Measurements from ENCODE around the gene NUF2.
"Not testable (repeated sequence)": the region's sequence is repeated elsewhere in the genome, so short reads cannot be mapped to it uniquely, and the experiment has no call there.

Gene NUF2

DNA sequence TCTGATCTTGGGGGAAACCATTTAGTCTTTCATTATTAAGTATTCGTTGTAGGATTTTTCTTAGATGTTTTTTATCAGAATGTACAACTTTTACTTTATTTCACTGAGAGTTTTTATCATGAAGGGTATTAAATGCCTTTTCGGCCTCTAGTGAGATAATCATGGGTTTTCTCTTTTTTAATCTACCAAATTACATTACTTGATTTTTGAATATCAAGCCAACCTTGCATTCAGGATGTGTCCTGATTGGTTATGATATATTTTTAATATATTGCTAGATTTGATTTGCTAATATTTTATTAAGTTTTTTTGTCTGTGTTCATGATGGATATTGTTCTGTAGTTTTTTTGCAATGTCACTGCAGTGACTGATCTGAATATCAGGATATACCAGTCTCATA, 9.4 kb downstream of the NUF2 start:
- no peaks in the 10 kb centered on the region; the same call in 1 of the 2 replicates for H3K36me3 ChIP-seq (ENCODE audit: control insufficient read depth, insufficient read depth, low read length)

DNA sequence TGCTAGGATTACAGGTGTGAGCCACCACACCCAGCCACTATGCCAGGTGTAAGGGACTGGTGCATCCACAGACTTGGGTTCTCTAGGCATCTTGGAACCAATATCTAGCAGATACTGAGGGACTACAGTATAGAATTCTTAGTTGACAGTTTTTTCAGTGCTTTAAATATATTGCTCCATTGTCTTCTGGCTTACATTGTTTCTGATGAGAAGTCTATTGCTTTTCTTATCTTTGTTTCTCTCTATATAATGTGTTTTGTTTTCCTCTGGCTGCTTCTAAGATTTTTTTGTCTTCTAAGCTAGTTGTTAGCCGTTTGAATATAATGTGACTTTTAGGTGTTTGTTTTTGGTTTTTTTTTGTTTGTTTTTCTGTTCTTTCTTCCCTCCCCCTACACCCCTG, 13.5 kb downstream of the NUF2 start:
- Histone ChIP-seq H3K27me3 (ENCODE audit: control insufficient read depth, insufficient read depth, low read length) (no peaks in the 10 kb centered on the region), H3K27ac (ENCODE audit: low read length) (no peak overlapping the region)

More for the DNA sequence above, 9.4 kb downstream of the NUF2 start:
- no CpG with 5 or more reads among the region's 2 CpGs for WGBS (ENCODE audit: insufficient coverage, insufficient read length)
- Histone ChIP-seq H3K9me3 (ENCODE audit: control insufficient read depth, insufficient read depth, low read length) (no peaks in the 10 kb centered on the region), H3K27me3 (ENCODE audit: control insufficient read depth, insufficient read depth, low read length) (no peaks in the 10 kb centered on the region), H3K27ac (ENCODE audit: low read length) (no peak overlapping the region), H3K4me3 (ENCODE audit: low read length) (no peak overlapping the region), H3K4me1 (ENCODE audit: control insufficient read depth, insufficient read depth, low read length) (no peaks in the 10 kb centered on the region)
- DNase-seq (ENCODE audit: low read depth, low spot score): no peak

DNA sequence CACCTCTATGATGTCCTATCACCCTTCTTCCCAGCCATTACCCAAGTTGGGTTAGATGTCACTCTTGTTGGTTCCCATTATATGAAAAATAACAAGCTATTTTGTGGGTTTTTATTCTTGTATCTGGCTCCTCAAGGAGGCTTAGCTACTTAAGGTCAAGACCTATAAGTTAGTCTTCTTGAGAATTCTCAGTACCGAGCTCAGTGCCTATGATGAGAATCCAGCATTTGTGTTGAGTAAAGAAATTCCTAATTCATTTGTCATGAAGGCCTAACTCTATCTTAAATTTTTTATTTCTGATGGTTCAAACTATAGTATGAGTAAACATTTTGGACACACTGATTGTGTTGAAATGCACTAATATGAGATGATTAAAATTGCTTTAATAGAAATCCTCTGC, 15.9 kb downstream of the NUF2 start:
- no CpG with 5 or more reads among the region's 1 CpG for WGBS (ENCODE audit: insufficient coverage, insufficient read length)
- H3K27ac ChIP-seq (ENCODE audit: low read length): no peak overlapping the region
- no peak for DNase-seq (ENCODE audit: low read depth, low spot score)
- no peaks in the 10 kb centered on the region for H3K27me3 ChIP-seq (ENCODE audit: control insufficient read depth, insufficient read depth, low read length)
- no peaks in the 10 kb centered on the region for H3K4me1 ChIP-seq (ENCODE audit: control insufficient read depth, insufficient read depth, low read length)
- no peak overlapping the region for H3K4me3 ChIP-seq (ENCODE audit: low read length)
- H3K9me3 ChIP-seq (ENCODE audit: control insufficient read depth, insufficient read depth, low read length): no peaks in the 10 kb centered on the region
- H3K36me3 ChIP-seq (ENCODE audit: control insufficient read depth, insufficient read depth, low read length): no peaks in the 10 kb centered on the region; the same call in 1 of the 2 replicates

More for the DNA sequence above, 13.5 kb downstream of the NUF2 start:
- no peak overlapping the region for H3K4me3 ChIP-seq (ENCODE audit: low read length)
- no peaks in the 10 kb centered on the region for H3K4me1 ChIP-seq (ENCODE audit: control insufficient read depth, insufficient read depth, low read length)
- no peak for DNase-seq (ENCODE audit: low read depth, low spot score)
- H3K36me3 ChIP-seq (ENCODE audit: control insufficient read depth, insufficient read depth, low read length): no peaks in the 10 kb centered on the region; the same call in 1 of the 2 replicates
- no peaks in the 10 kb centered on the region for H3K9me3 ChIP-seq (ENCODE audit: control insufficient read depth, insufficient read depth, low read length)
- WGBS (ENCODE audit: insufficient coverage, insufficient read length): no CpG with 5 or more reads among the region's 1 CpG

DNA sequence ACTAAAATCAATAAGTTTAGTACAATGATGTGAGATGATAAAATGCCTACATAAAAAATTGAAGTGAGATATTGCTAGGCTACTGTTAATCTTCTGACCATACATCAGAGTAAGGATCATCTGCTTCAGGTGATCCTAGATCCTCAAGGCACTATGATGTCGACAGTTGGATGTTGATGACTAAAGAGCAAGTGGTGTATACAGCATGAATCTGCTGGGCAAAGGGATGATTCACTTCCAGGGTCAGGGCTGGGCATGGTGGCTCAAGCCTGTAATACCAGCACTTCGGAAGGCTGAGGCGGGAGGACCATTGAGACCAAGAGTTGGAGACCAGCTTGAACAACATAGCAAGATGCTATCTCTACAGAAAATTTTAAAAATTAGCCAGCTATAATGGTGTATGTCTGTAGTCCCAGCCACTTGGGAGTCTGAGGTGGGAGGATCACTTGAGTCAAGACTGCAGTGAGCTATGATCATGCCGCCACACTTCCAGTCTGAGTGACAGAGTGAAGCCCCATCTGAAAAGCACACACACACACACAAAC, 24.6 kb downstream of the NUF2 start:
- Histone ChIP-seq H3K27me3 (ENCODE audit: control insufficient read depth, insufficient read depth, low read length) (no peaks in the 10 kb centered on the region), H3K36me3 (ENCODE audit: control insufficient read depth, insufficient read depth, low read length) (0 out of 2 replicates have a peak, but pooled peaks cover 3% of the 10 kb centered on the region), H3K4me1 (ENCODE audit: control insufficient read depth, insufficient read depth, low read length) (no peaks in the 10 kb centered on the region), H3K4me3 (ENCODE audit: low read length) (no peak overlapping the region), H3K27ac (ENCODE audit: low read length) (no peak overlapping the region), H3K9me3 (ENCODE audit: control insufficient read depth, insufficient read depth, low read length) (no peaks in the 10 kb centered on the region)
- WGBS (ENCODE audit: insufficient coverage, insufficient read length): no CpG with 5 or more reads among the region's 4 CpGs
- no peak for DNase-seq (ENCODE audit: low read depth, low spot score)

DNA sequence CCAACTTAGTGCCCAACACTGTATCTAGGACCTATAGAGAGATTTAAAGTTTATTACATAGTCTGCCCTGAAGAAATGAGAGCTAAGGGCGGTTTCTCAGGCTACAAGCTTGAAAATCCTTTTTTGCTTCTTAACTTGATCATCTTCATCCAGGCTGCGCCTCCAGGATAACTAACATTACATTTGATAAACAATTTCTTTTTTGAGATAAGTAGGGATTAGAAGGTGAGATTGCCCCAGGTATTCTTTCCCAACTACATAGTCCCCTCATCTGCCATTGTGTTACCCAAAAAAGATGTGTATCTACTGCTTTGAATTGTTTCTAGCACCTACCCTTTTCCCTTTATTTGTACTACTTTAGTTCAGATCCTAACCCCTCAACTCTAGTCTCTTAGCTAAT, 25.4 kb downstream of the NUF2 start:
- H3K27me3 ChIP-seq (ENCODE audit: control insufficient read depth, insufficient read depth, low read length): no peaks in the 10 kb centered on the region
- no peak for DNase-seq (ENCODE audit: low read depth, low spot score)
- WGBS (ENCODE audit: insufficient coverage, insufficient read length): no CpG with 5 or more reads among the region's 2 CpGs
- no peaks in the 10 kb centered on the region for H3K9me3 ChIP-seq (ENCODE audit: control insufficient read depth, insufficient read depth, low read length)
- 0 out of 2 replicates have a peak, but pooled peaks cover 3% of the 10 kb centered on the region for H3K36me3 ChIP-seq (ENCODE audit: control insufficient read depth, insufficient read depth, low read length)
- H3K4me3 ChIP-seq (ENCODE audit: low read length): no peak overlapping the region
- H3K4me1 ChIP-seq (ENCODE audit: control insufficient read depth, insufficient read depth, low read length): no peaks in the 10 kb centered on the region
- no peak overlapping the region for H3K27ac ChIP-seq (ENCODE audit: low read length)

DNA sequence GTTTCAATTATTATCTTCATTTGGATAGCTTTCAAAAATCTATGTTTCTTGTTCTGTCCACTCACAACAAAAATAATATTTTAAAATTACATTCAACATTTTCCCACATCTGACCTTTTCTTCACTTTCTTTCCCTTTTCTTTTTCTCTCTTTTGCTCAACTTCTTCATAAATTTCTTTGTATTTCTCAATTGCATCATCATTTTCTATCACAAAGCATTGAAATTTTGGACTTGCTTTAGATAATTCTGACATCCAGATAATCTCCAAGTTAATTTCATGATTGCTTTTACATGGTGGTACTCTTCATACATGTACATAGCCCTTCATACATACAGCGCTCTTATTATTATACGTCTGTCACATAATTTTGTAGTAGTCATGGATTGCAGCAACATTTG, 30.2 kb downstream of the NUF2 start:
- Histone ChIP-seq H3K4me3 (ENCODE audit: low read length) (no peak overlapping the region), H3K9me3 (ENCODE audit: control insufficient read depth, insufficient read depth, low read length) (no peaks in the 10 kb centered on the region), H3K4me1 (ENCODE audit: control insufficient read depth, insufficient read depth, low read length) (no peaks in the 10 kb centered on the region), H3K27me3 (ENCODE audit: control insufficient read depth, insufficient read depth, low read length) (no peaks in the 10 kb centered on the region), H3K27ac (ENCODE audit: low read length) (no peak overlapping the region), H3K36me3 (ENCODE audit: control insufficient read depth, insufficient read depth, low read length) (no peaks in the 10 kb centered on the region)
- no CpG with 5 or more reads among the region's 2 CpGs for WGBS (ENCODE audit: insufficient coverage, insufficient read length)
- no peak for DNase-seq (ENCODE audit: low read depth, low spot score)

DNA sequence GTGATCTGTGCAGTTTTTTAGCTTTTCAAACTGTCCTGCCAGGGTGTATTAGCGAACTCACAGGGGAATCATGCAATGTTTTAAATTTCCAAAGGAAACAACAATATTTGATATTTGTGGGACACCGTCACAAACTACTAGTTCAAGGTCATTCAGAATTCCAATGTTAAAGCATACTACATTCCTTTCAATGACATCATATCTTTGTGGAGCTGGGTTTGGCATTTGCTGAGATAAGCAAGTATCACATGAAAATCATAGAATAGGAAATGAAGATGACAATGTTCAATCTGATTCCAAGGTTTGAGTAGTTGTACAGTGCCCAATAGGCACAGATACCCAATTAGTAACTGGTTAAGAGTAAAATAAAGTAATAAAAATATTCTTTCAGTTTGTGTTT, 35.6 kb downstream of the NUF2 start:
- DNase-seq (ENCODE audit: low read depth, low spot score): no peak
- Histone ChIP-seq H3K9me3 (ENCODE audit: control insufficient read depth, insufficient read depth, low read length) (no peaks in the 10 kb centered on the region), H3K4me1 (ENCODE audit: control insufficient read depth, insufficient read depth, low read length) (no peaks in the 10 kb centered on the region), H3K4me3 (ENCODE audit: low read length) (no peak overlapping the region), H3K36me3 (ENCODE audit: control insufficient read depth, insufficient read depth, low read length) (no peaks in the 10 kb centered on the region), H3K27me3 (ENCODE audit: control insufficient read depth, insufficient read depth, low read length) (no peaks in the 10 kb centered on the region), H3K27ac (ENCODE audit: low read length) (no peak overlapping the region)
- WGBS (ENCODE audit: insufficient coverage, insufficient read length): no CpG with 5 or more reads among the region's 2 CpGs

DNA sequence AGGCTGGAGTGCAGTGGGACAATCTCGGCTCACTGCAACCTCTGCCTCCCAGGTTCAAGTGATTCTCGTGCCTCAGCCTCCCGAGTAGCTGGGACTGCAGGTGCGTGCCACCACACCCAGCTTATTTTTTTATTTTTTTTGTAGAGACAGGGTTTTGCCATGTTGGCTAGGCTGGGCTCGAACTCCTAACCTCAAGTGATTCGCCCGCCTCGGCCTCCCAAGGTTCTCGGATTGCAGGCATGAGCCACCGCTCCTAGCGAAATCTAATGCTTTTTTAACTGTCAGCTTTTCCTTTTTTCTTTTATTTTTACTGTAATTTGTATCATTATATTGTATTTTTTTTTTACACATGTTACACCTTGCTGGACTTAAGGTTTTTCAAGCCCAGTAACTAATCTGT, 36.4 kb downstream of the NUF2 start:
- not testable (repeated sequence) for H3K27ac ChIP-seq (ENCODE audit: low read length); DNase-seq (ENCODE audit: low read depth, low spot score); H3K4me1 ChIP-seq (ENCODE audit: control insufficient read depth, insufficient read depth, low read length); H3K9me3 ChIP-seq (ENCODE audit: control insufficient read depth, insufficient read depth, low read length); H3K27me3 ChIP-seq (ENCODE audit: control insufficient read depth, insufficient read depth, low read length); H3K36me3 ChIP-seq (ENCODE audit: control insufficient read depth, insufficient read depth, low read length); H3K4me3 ChIP-seq (ENCODE audit: low read length)
- WGBS (ENCODE audit: insufficient coverage, insufficient read length): no CpG with 5 or more reads among the region's 11 CpGs

DNA sequence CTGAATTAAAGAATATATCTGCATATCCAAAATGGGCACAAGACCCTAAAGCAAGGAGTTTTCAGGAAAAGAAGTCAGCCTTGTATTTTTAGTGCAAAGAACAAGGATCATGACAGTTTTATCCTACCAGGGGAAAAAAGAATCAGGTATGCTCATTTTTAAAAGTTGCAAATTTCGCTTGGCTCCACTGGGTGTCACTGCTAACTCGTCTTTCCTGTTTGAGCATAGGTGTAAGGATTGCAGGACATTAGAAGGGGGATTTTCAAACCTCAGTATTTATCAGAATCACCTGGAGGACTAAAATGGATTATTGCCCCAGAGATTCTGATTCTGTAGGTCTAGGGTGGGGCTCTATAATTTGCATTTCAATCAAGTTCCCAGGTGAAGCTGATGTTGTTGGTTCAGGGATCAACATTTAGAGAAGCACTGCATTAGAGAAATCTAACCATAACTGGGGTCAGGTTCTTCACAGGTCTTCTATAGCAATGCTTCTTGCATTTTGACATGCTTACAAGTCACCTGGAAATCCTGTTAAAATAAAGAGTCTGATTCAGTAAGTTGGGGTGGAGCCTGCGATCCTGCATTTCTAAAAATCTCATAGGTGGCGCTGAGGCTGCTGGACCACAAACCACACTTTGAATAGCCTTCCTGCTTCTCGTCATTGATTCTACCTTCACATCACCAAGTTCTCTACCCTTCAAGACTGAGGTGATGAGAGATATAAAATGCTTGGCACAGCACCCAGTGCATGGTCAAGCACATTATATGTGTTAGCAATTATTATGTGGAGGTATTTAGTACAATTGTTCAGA, 39.6 kb downstream of the NUF2 start:
- no CpG with 5 or more reads among the region's 5 CpGs for WGBS (ENCODE audit: insufficient coverage, insufficient read length)
- peak; percentile 13 for DNase-seq (ENCODE audit: low read depth, low spot score)
- no peak overlapping the region for H3K27ac ChIP-seq (ENCODE audit: low read length)

DNA sequence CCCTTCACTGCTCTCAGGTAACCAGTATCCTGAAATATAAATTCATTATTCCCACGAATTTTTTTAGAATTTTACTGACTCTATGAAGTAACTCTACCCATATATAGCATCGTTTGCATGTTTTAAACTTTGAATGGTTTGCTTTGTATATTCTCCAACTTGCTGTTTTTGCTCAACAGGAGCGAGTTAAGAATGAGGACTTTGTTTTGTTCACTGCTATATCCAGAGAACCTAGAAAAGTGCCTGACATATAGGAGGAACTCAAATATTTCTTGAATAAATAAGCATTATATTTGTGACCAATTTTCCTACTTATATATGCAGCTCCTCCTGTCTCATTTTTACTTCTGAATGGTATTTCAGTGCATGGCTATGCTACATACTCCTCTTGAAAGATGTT, 43.4 kb downstream of the NUF2 start:
- no CpG with 5 or more reads among the region's 3 CpGs for WGBS (ENCODE audit: insufficient coverage, insufficient read length)
- H3K27ac ChIP-seq (ENCODE audit: low read length): no peak overlapping the region
- no peaks in the 10 kb centered on the region for H3K4me1 ChIP-seq (ENCODE audit: control insufficient read depth, insufficient read depth, low read length)
- H3K36me3 ChIP-seq (ENCODE audit: control insufficient read depth, insufficient read depth, low read length): no peaks in the 10 kb centered on the region
- H3K9me3 ChIP-seq (ENCODE audit: control insufficient read depth, insufficient read depth, low read length): no peaks in the 10 kb centered on the region
- H3K4me3 ChIP-seq (ENCODE audit: low read length): no peak overlapping the region
- no peak for DNase-seq (ENCODE audit: low read depth, low spot score)
- H3K27me3 ChIP-seq (ENCODE audit: control insufficient read depth, insufficient read depth, low read length): no peaks in the 10 kb centered on the region

More for the DNA sequence above, 39.6 kb downstream of the NUF2 start:
- H3K4me1 ChIP-seq (ENCODE audit: control insufficient read depth, insufficient read depth, low read length): no peaks in the 10 kb centered on the region
- H3K27me3 ChIP-seq (ENCODE audit: control insufficient read depth, insufficient read depth, low read length): no peaks in the 10 kb centered on the region
- no peaks in the 10 kb centered on the region for H3K36me3 ChIP-seq (ENCODE audit: control insufficient read depth, insufficient read depth, low read length)
- H3K4me3 ChIP-seq (ENCODE audit: low read length): no peak overlapping the region
- no peaks in the 10 kb centered on the region for H3K9me3 ChIP-seq (ENCODE audit: control insufficient read depth, insufficient read depth, low read length)

DNA sequence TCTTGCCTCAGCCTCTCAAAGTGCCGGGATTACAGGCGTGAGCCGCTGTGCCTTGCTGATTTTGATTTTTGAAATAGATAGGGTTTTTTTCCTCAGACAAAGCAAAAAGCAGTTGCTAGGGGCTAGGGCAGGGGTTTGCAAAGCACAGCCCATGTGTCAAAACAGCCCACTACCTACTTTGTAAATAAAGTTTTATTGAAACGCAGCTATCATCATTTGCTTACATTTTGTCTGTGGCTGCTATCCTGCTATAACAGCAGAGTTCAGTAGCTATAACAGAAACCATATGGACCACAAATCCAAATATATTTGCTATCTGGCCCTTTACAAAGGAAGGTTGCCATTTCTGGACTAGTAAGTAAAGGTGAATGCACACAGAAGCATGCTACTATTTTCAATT, 44.8 kb downstream of the NUF2 start:
- H3K27ac ChIP-seq (ENCODE audit: low read length): no peak overlapping the region
- no peaks in the 10 kb centered on the region for H3K27me3 ChIP-seq (ENCODE audit: control insufficient read depth, insufficient read depth, low read length)
- H3K4me3 ChIP-seq (ENCODE audit: low read length): no peak overlapping the region
- no peaks in the 10 kb centered on the region for H3K36me3 ChIP-seq (ENCODE audit: control insufficient read depth, insufficient read depth, low read length)
- WGBS (ENCODE audit: insufficient coverage, insufficient read length): no CpG with 5 or more reads among the region's 4 CpGs
- H3K4me1 ChIP-seq (ENCODE audit: control insufficient read depth, insufficient read depth, low read length): no peaks in the 10 kb centered on the region
- no peaks in the 10 kb centered on the region for H3K9me3 ChIP-seq (ENCODE audit: control insufficient read depth, insufficient read depth, low read length)
- no peak for DNase-seq (ENCODE audit: low read depth, low spot score)

Data from iPS DF 6.9 (cell line).